Upper lobe of right lung (tissue), 1 donor: Measurements from ENCODE around the gene TMEM248. TPM values are rescaled to one million over a fixed set of nuclear protein-coding genes. Genes with fewer than 3 reads are reported as not detected.
A peak's percentile ranks its signal among the peaks of the same experiment; 100 is the strongest.

Experiments used
- ATAC-seq: fragments of 200-7000 bp; cut with Tn5 transposase; one replicate; pipeline ENCODE4 v1.9.1; 2020; ENCODE audit warnings: mild to moderate bottlenecking, moderate library complexity
- DNase-seq: peaks from one replicate; pipeline ENCODE4 v3.0.0-alpha.2; 2020
- H3K27ac ChIP-seq: fragments of 200-600 bp; one replicate; pipeline ENCODE4 v1.8.0; 2022
- H3K27me3 ChIP-seq: fragments of 200-600 bp; one replicate; pipeline ENCODE4 v1.8.0; 2022; ENCODE audit warnings: mild to moderate bottlenecking
- H3K36me3 ChIP-seq: fragments of 200-600 bp; one replicate; pipeline ENCODE4 v1.8.0; 2022
- H3K4me1 ChIP-seq: fragments of 200-600 bp; one replicate; pipeline ENCODE4 v1.8.0; 2022
- H3K4me3 ChIP-seq: fragments of 200-600 bp; one replicate; pipeline ENCODE4 v1.8.0; 2022; ENCODE audit warnings: mild to moderate bottlenecking
- H3K9me3 ChIP-seq: fragments of 200-600 bp; one replicate; pipeline ENCODE4 v1.8.0; 2022
- intact Hi-C: fragments of 100-400 bp; cut with DNase I; formaldehyde crosslinking; loops from one replicate; pipeline ENCODE4 v1.11.0; 2022
- total RNA-seq: library from RNA; stranded (reverse); fragmentation: NEBNext Ultra II Directional; extraction: Animal tissue kit (Norgen Biotek cat#: 25700); gene quantifications from one replicate; pipeline ENCODE4 v1.2.1, GENCODE V29; 2021
- TF ChIP-seq, protein P1 (sequence below): fragments of 200-600 bp; IDR thresholded peaks from one replicate; pipeline ENCODE4 v1.8.0; 2022; ENCODE audit warnings: antibody characterized with exemption
- donor health status: DM: no; HTN: yes; CAD: no; lungs with severe emphysema.

Gene TMEM248
- total RNA-seq, 1 donor from 2014 or later = 114 TPM

DNA sequence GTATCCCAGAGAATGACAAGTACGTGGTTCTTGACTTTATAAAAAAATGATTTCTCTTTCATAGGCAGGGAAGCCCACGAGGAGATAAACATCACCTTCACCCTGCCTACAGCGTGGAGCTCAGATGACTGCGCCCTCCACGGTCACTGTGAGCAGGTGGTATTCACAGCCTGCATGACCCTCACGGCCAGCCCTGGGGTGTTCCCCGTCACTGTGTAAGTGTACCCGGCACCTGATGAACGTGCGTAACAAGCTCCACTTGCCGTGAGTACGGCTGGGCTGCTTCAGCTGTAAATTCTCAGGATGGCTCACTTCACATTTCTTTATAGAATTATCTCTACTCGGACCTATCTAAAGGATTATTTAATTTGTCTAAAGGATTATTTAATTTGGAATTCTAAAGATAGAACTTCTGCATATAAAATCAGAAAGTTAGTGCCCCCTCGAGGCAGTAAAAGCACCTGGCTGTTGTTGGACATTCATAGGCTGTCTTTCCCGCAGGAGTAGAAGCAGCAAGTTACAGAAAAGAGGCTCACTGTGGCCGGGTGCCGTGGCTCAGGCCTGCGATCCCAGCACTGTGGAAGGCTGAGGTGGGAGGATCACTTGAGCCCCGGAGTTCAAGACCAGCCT, 27.6 kb downstream of the TMEM248 start:
- Histone ChIP-seq H3K9me3 (no peaks in the 10 kb centered on the region), H3K4me1 (peaks cover 5% of the 10 kb centered on the region), H3K27ac (no peak overlapping the region), H3K27me3 (no peaks in the 10 kb centered on the region), H3K4me3 (no peak overlapping the region), H3K36me3 (peaks cover 98% of the 10 kb centered on the region)
- TF ChIP-seq, protein P1, sequence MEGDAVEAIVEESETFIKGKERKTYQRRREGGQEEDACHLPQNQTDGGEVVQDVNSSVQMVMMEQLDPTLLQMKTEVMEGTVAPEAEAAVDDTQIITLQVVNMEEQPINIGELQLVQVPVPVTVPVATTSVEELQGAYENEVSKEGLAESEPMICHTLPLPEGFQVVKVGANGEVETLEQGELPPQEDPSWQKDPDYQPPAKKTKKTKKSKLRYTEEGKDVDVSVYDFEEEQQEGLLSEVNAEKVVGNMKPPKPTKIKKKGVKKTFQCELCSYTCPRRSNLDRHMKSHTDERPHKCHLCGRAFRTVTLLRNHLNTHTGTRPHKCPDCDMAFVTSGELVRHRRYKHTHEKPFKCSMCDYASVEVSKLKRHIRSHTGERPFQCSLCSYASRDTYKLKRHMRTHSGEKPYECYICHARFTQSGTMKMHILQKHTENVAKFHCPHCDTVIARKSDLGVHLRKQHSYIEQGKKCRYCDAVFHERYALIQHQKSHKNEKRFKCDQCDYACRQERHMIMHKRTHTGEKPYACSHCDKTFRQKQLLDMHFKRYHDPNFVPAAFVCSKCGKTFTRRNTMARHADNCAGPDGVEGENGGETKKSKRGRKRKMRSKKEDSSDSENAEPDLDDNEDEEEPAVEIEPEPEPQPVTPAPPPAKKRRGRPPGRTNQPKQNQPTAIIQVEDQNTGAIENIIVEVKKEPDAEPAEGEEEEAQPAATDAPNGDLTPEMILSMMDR = no peak
- DNase-seq (no peak), ATAC-seq (no peak)
- intact Hi-C loops = no loop called here

DNA sequence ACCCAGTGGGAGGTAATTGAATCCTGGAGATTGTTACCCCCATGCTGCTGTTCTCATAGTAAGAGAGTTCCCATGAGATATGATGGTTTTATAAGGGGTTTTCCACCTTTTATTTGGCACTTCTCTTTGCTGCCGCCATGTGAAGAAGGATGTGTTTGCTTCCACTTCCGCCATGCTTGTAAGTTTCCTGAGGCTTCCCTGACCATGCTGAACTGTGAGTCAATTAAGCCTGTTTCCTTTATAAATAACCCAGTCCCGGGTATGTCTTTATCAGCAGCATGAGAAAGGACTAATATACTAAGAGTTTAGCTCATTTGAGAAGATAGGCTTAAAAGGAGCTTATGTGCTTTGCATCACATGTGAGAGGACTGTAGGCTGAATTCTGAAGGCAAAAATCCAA, 29.3 kb downstream of the TMEM248 start:
- DNase-seq = no peak
- H3K9me3 ChIP-seq = no peaks in the 10 kb centered on the region
- H3K27ac ChIP-seq = no peak overlapping the region
- no peak overlapping the region for H3K4me3 ChIP-seq
- TF ChIP-seq, protein P1 = no peak
- H3K36me3 ChIP-seq = peaks cover 98% of the 10 kb centered on the region
- peaks cover 5% of the 10 kb centered on the region for H3K4me1 ChIP-seq
- no peak for ATAC-seq
- H3K27me3 ChIP-seq = no peaks in the 10 kb centered on the region
- intact Hi-C loops = no loop called here

DNA sequence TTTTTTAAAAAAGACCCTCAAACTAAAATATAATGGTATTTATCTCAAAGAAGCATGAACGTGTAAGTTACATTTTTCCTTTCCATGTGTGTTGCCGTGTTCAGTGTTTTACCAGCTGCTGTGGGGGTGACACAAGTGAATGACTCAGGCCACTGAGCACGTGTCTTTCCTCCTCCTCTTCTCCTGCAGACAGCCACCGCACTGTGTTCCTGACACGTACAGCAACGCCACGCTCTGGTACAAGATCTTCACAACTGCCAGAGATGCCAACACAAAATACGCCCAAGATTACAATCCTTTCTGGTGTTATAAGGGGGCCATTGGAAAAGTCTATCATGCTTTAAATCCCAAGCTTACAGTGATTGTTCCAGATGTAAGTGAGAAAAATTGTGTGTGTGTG, 29.7 kb downstream of the TMEM248 start:
- Histone ChIP-seq H3K4me1 (peaks cover 5% of the 10 kb centered on the region), H3K27me3 (no peaks in the 10 kb centered on the region), H3K9me3 (no peaks in the 10 kb centered on the region), H3K36me3 (peaks cover 98% of the 10 kb centered on the region), H3K4me3 (no peak overlapping the region), H3K27ac (no peak overlapping the region)
- ATAC-seq (no peak), DNase-seq (no peak)
- intact Hi-C loops = no loop called here
- TF ChIP-seq, protein P1 = no peak

DNA sequence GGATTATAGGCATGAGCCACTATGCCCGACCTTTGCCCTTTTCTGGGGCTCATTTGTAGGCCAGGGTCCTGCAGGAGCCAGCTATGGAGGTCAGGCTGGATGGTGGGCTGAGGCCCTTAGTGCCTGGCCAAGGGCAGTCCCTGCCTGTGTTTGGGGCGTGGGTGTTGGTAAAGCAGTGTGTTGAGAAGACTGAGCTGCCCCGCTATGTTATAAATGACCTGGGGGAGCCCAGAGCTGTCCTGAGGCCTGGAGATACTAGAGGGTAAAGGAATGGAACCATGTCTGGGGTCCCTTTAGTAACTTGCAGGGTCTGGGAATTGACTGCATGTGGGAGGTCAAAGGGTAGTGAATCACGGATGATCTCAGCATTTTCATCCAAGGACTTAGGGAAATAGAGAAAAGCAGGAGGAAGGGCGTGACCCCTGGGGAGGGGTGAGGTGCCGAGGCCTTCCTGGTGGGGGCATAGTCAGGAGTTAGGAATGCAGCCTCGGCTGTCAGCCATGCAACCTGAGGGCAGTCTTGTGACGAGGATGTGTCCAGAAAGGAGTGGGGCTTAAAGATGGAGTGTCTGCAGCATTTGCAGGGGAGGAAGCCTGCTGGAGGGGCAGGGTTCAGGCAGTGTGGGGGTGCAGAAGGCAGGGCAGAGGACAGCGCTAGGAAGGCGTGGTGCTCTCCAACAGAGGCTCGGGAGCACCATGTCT, 31.5 kb downstream of the TMEM248 start:
- TF ChIP-seq, protein P1 = no peak
- intact Hi-C loops = no loop called here
- Histone ChIP-seq H3K4me1 (no peaks in the 10 kb centered on the region), H3K27me3 (no peaks in the 10 kb centered on the region), H3K9me3 (no peaks in the 10 kb centered on the region), H3K27ac (no peak overlapping the region), H3K36me3 (peaks cover 100% of the 10 kb centered on the region), H3K4me3 (no peak overlapping the region)
- DNase-seq (no peak), ATAC-seq (peak; percentile 47)

DNA sequence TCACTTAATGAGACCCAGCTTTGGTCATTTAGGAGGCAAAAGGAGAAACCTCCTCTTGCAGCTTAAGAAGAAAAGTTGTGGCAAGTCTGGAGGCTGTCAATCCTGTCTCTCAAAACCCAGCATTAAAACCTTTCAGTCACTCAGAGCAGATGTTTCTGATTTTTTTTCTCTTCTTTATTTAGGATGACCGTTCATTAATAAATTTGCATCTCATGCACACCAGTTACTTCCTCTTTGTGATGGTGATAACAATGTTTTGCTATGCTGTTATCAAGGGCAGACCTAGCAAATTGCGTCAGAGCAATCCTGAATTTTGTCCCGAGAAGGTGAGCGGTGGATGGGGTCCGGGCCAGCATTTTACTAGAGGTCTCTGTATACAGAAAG, 32.0 kb downstream of the TMEM248 start:
- Histone ChIP-seq H3K27ac (no peak overlapping the region), H3K4me1 (no peaks in the 10 kb centered on the region), H3K27me3 (no peaks in the 10 kb centered on the region), H3K36me3 (peaks cover 100% of the 10 kb centered on the region), H3K9me3 (no peaks in the 10 kb centered on the region), H3K4me3 (no peak overlapping the region)
- TF ChIP-seq, protein P1 = no peak
- DNase-seq (no peak), ATAC-seq (no peak)
- intact Hi-C loops = no loop called here
